Osteocyte (in vitro differentiated cells): Measurements from ENCODE around the gene ACCS. TPM values are rescaled to one million over a fixed set of nuclear protein-coding genes. Genes with fewer than 3 reads are reported as not detected.

Experiments used
- DNase-seq: peaks from one replicate; pipeline ENCODE4 v3.0.0; 2021; ENCODE audit warnings: mixed read lengths; ENCODE audit not compliant: unreplicated experiment; ENCODE audit errors: extremely low spot score
- H3K27ac Mint-ChIP-seq: one replicate; pipeline ENCODE4 v1.8.0; 2021; ENCODE audit warnings: mild to moderate bottlenecking, mixed read lengths; ENCODE audit not compliant: unreplicated experiment
- H3K27me3 Mint-ChIP-seq: one replicate; pipeline ENCODE4 v1.8.0; 2021; ENCODE audit warnings: mixed read lengths; ENCODE audit not compliant: unreplicated experiment
- H3K36me3 Mint-ChIP-seq: one replicate; pipeline ENCODE4 v1.8.0; 2021; ENCODE audit warnings: mixed read lengths; ENCODE audit not compliant: unreplicated experiment
- H3K4me1 Mint-ChIP-seq: one replicate; pipeline ENCODE4 v1.8.0; 2021; ENCODE audit warnings: mixed read lengths; ENCODE audit not compliant: unreplicated experiment
- H3K4me3 Mint-ChIP-seq: one replicate; pipeline ENCODE4 v1.8.0; 2021; ENCODE audit warnings: mild to moderate bottlenecking, moderate library complexity, mixed read lengths; ENCODE audit not compliant: unreplicated experiment
- H3K9me3 Mint-ChIP-seq: one replicate; pipeline ENCODE4 v1.8.0; 2021; ENCODE audit warnings: mixed read lengths; ENCODE audit not compliant: unreplicated experiment
- total RNA-seq: library from RNA; stranded (reverse); gene quantifications from 2 replicates; pipeline ENCODE4 v1.2.1, GENCODE V29; 2021
- TF ChIP-seq, protein P1 (sequence below): fragments of 200-600 bp; sonication (generic); IDR thresholded peaks from 2 replicates; pipeline ENCODE4 v1.5.0; 2021; ENCODE audit warnings: antibody characterized with exemption, mild to moderate bottlenecking, moderate library complexity

The ACCS gene
- total RNA-seq, 1 donor from 2014 or later = 4.3 TPM

DNA sequence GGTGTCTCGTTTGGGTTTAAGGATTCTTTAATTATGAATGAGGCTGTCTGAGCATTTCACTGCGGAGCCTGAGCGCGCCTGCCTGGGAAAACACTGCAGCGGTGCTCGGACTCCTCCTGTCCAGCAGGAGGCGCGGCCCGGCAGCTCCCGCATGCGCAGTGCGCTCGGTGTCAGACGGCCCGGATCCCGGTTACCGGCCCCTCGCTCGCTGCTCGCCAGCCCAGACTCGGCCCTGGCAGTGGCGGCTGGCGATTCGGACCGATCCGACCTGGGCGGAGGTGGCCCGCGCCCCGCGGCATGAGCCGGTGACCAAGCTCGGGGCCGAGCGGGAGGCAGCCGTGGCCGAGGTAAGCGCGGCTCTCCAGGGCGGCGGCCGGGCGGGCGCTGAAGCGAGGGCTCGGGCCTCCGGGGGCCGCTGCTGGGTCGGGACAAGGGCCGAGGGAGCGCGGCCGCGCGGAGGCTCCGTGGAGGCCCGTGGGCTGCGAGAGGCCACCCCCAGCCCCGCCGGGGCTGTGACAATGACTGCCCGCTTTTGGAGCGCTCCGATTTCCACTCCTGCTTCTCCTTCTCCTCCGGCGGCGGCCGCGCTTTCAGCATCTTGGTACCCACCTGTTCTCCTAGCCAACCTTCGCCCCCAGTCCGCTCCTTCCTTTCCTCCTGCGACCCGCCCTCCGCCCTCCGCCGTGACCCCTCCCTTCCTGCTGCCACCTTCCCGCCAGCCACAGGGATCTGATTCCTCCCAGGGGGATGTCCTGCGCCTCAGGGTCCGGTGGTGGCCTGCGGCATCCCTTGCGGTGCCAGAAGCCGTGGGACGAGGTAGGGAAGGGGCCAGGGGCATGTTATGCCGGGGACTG lies 29.7 kb downstream of the ACCS start, which contains the start of gene EXT2:
EXT2 (plus strand) TSS at position 173 of the 854 bp plus-strand sequence. CDS start 12,035 bp downstream, outside the sequence.
- TF ChIP-seq, protein P1, sequence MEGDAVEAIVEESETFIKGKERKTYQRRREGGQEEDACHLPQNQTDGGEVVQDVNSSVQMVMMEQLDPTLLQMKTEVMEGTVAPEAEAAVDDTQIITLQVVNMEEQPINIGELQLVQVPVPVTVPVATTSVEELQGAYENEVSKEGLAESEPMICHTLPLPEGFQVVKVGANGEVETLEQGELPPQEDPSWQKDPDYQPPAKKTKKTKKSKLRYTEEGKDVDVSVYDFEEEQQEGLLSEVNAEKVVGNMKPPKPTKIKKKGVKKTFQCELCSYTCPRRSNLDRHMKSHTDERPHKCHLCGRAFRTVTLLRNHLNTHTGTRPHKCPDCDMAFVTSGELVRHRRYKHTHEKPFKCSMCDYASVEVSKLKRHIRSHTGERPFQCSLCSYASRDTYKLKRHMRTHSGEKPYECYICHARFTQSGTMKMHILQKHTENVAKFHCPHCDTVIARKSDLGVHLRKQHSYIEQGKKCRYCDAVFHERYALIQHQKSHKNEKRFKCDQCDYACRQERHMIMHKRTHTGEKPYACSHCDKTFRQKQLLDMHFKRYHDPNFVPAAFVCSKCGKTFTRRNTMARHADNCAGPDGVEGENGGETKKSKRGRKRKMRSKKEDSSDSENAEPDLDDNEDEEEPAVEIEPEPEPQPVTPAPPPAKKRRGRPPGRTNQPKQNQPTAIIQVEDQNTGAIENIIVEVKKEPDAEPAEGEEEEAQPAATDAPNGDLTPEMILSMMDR = peak; percentile 94
- Mint-ChIP-seq H3K9me3 (no peaks in the 10 kb centered on the region), H3K4me3 (peak within 1 kb of the TSS; percentile 83), H3K27me3 (peaks cover 34% of the 10 kb centered on the region), H3K36me3 (peaks cover 3% of the 10 kb centered on the region), H3K4me1 (peaks cover 16% of the 10 kb centered on the region), H3K27ac (peak within 1 kb of the TSS; percentile 18)
- DNase-seq = peak; percentile 96

DNA sequence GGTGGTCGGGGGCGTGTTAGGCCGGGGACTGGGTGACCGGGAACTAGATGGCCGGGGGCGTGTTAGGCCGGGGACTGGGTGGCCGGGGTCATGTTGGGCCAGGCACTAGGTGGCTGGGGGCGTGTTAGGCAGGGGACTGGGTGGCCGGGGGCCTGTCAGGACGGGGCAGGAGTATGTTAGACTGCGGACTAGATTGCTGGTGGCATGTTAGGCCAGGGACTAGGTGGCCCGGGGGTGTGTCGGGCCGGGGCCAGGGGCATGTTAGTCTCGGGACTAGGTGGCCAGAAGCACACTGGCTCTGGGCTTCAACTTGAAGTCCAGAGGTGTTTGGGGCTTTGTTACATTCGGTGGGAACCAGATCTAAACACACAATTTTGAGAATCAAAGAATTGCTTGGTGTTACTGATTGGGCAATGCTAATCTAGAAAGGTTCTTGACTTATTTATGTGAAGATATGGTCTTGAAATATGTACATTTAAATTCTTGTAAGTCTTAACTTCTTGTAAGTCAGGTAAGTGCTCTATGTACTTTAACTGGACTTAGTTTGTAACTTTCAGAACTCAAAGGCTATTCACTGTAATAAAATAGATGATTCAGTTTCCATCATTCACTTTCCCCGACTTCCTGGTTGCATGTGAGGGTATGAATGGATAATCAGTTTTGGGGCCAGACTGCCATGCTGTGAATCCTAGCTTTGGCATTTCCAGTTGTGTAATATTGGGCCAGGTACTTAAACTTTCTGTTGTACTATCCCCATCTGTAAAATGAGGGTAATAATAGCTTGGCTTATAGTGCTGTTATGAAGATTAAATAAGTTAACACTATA lies 30.5 kb downstream of the ACCS start:
- peaks cover 16% of the 10 kb centered on the region for H3K4me1 Mint-ChIP-seq
- no peak for DNase-seq
- peak overlapping the region; percentile 18 for H3K27ac Mint-ChIP-seq
- H3K27me3 Mint-ChIP-seq = peaks cover 26% of the 10 kb centered on the region
- H3K4me3 Mint-ChIP-seq = peak overlapping the region; percentile 83
- H3K9me3 Mint-ChIP-seq = no peaks in the 10 kb centered on the region
- H3K36me3 Mint-ChIP-seq = peaks cover 3% of the 10 kb centered on the region
- TF ChIP-seq, protein P1 = no peak

DNA sequence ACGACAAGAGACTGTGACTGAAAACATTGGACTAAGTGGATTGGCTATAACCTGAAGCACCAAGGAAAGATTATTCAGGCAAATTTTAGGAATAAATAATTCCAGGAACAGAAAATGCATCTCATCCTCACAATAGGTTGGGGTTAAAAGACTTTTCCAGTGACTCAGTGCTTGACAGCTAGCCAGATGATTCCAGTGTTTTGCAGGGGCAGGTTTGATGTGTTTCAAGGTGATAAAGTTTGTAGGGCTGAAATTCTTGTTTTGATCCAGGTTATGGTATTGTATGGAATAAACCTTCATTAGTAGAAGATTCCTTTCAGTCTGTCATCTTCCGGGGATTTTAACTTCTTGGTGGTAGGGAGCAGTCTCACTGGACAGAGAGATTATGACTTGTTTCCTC lies 31.8 kb downstream of the ACCS start:
- TF ChIP-seq, protein P1 = no peak
- Mint-ChIP-seq H3K4me1 (peaks cover 16% of the 10 kb centered on the region), H3K27me3 (peaks cover 15% of the 10 kb centered on the region), H3K9me3 (no peaks in the 10 kb centered on the region), H3K36me3 (peaks cover 3% of the 10 kb centered on the region), H3K4me3 (no peak overlapping the region), H3K27ac (no peak overlapping the region)
- no peak for DNase-seq

DNA sequence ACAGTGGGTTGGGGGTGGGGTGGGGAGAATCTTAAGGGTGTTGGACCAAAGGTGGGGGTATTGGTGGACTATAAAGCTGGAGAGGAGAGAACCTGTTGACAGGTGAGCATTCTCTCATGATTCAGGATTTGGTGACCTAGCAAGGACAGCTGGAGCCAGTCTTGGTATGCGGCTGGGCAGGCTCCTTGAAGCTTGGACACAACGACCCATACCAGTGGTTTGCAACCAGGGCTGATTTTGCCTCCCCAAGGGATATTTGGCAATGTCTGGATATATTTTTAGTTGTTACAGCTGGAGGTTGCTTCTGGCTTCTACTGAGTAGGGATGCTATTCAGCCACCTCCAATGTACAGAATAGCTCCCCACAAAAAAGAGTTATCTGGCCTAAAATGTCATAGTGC lies 35.0 kb downstream of the ACCS start:
- TF ChIP-seq, protein P1 = no peak
- H3K27me3 Mint-ChIP-seq = no peaks in the 10 kb centered on the region
- DNase-seq = no peak
- peaks cover 5% of the 10 kb centered on the region for H3K36me3 Mint-ChIP-seq
- H3K4me1 Mint-ChIP-seq = peaks cover 7% of the 10 kb centered on the region
- no peak overlapping the region for H3K4me3 Mint-ChIP-seq
- no peak overlapping the region for H3K27ac Mint-ChIP-seq
- H3K9me3 Mint-ChIP-seq = no peaks in the 10 kb centered on the region
